K562 (cell line): ENCODE data around the gene CRYBB1. TPM values are rescaled to one million over a fixed set of nuclear protein-coding genes. Genes with fewer than 3 reads are reported as not detected.

Source experiments
- ARNT ChIP-seq, 2 experiments: fragments of 450-650 bp; IDR thresholded peaks; 2 replicates each; pipeline ENCODE4 v1.6.1; 2016; ENCODE audit warnings: mild to moderate bottlenecking in 1 of 2
- MEF2D ChIP-seq: conservative IDR thresholded peaks from 2 replicates; pipeline ENCODE4 v1.6.1; 2016; ENCODE audit warnings: low read depth, missing genetic modification characterization, missing compliant biosample characterization
- PHB ChIP-seq: fragments of 250-450 bp; sonication (Bioruptor Pico); IDR thresholded peaks from 2 replicates; pipeline ENCODE4 v1.5.0; 2021
- RAD51 ChIP-seq: fragments of 450-650 bp; IDR thresholded peaks from 2 replicates; pipeline ENCODE4 v1.7.1; 2016; ENCODE audit warnings: low read depth, mild to moderate bottlenecking, borderline replicate concordance
- SMAD4 ChIP-seq: fragments of 250-450 bp; sonication (Bioruptor Pico); conservative IDR thresholded peaks from 2 replicates; pipeline ENCODE4 v1.8.0; 2021; ENCODE audit warnings: inconsistent platforms, mild to moderate bottlenecking, moderate library complexity
- SNIP1 ChIP-seq: fragments of 450-650 bp; IDR thresholded peaks from 2 replicates; pipeline ENCODE4 v1.7.1; 2017; ENCODE audit warnings: low read depth, mild to moderate bottlenecking
- SP2 ChIP-seq: IDR thresholded peaks from 2 replicates; pipeline ENCODE4 v1.6.1; 2011; ENCODE audit warnings: mild to moderate bottlenecking, low read depth, low read length, moderate library complexity; ENCODE audit not compliant: poor library complexity, severe bottlenecking; ENCODE audit errors: extremely low read depth
- STAT5A ChIP-seq: IDR thresholded peaks from 2 replicates; pipeline ENCODE4 v1.6.1; 2012; ENCODE audit warnings: low read length, inconsistent platforms, borderline replicate concordance
- ZBTB7A ChIP-seq: IDR thresholded peaks from 2 replicates; pipeline ENCODE4 v1.6.1; 2011; ENCODE audit warnings: low read depth, mild to moderate bottlenecking, low read length, moderate library complexity, borderline replicate concordance; ENCODE audit not compliant: control insufficient read depth
- ZEB2 ChIP-seq: fragments of 450-650 bp; IDR thresholded peaks from 2 replicates; pipeline ENCODE4 v1.6.1; 2016
- polyA plus RNA-seq, 8 experiments: library from polyadenylated mRNA; depleted of rRNA in 4 of 8; stranded (reverse) in 5 of 8; unstranded in 3 of 8; fragments of >200 nt; fragmentation: Nextera tagmentation in 2 of 8; fragmentation: Illumina TruSeq in 1 of 8; extraction: Ambion mirVana in 2 of 8; extraction: Trizol in 1 of 8; gene quantifications; 2 replicates each; pipeline versions ENCODE4 v1.2.1 to v1.2.3, GENCODE V29; 2011 to 2014; ENCODE audit warnings: inconsistent platforms in 1 of 8, missing spikeins in 1 of 8
- total RNA-seq, 7 experiments: library from RNA; depleted of rRNA in 6 of 7; stranded (reverse); fragments of >200 nt in 6 of 7; fragmentation: Illumina TruSeq in 2 of 7; extraction: Trizol in 2 of 7; gene quantifications; 2 replicates each; pipeline versions ENCODE4 v1.2.1 to v1.2.3, GENCODE V29; 2011 to 2021; ENCODE audit warnings: low replicate concordance in 1 of 7
- TF ChIP-seq, protein P1 (sequence below): fragments of 450-650 bp; formaldehyde crosslinking; IDR thresholded peaks from 2 replicates; pipeline ENCODE4 v1.4.0; 2020; ENCODE audit warnings: mild to moderate bottlenecking, mixed read lengths
- TF ChIP-seq, protein P2 (sequence below), 2 experiments: fragments of 450-650 bp; IDR thresholded peaks; 2 replicates each; pipeline ENCODE4 v1.6.1; 2016
- TF ChIP-seq, protein P3 (sequence below): fragments of 250-450 bp; sonication (Bioruptor Pico); IDR thresholded peaks from 2 replicates; pipeline ENCODE4 v1.4.0; 2020
- TF ChIP-seq, protein P4 (sequence below): sonication (generic); IDR thresholded peaks from 2 replicates; pipeline ENCODE4 v1.6.1; 2016
- TF ChIP-seq, protein P5 (sequence below): fragments of 200-800 bp; sonication (Bioruptor generic); IDR thresholded peaks from 2 replicates; pipeline ENCODE4 v1.6.1; 2017; ENCODE audit warnings: missing genetic modification characterization, missing compliant biosample characterization

The CRYBB1 gene
- total and polyA plus RNA-seq, 9 of the 15 experiments (the other 6 are each of a cell fraction or from before 2014, with no cell fraction given), result 0.16 to 0.45 (median 0.33) TPM; not detected in 2

DNA sequence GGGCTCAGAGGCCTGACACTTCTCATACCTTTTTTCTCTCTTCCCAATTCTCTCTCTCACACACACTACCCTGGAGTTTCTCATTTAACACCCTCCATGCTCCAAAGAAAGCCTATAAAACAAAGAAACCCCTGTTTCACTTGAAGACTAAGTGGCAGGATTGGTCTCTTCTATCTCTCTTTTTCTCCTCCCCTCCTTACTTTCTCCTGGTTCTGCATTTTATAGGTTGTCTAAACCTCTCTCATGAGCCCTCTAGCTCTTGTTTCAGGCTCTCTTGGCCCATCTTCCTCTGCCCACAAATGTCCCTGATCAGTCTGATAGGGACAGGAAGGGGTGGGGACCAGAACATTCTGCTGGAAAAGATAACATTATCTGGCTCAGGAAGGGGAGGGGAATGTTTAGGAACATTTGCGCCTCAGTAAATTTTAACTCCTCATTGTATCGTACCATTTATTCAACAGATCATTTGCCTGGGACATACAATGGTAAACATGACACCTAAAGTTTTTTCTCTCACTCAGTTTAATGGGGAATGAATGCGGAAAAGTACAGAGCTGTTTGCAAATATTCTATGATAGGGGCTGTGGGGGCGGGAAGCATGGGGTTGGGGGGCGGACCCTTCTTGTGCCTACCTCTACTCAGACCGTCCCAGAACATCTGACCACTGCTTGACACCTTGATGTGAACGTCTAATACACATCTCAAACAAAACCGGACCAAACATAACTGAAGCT, 14.8 kb upstream of the CRYBB1 start (continued):
- TF ChIP-seq, protein P1, sequence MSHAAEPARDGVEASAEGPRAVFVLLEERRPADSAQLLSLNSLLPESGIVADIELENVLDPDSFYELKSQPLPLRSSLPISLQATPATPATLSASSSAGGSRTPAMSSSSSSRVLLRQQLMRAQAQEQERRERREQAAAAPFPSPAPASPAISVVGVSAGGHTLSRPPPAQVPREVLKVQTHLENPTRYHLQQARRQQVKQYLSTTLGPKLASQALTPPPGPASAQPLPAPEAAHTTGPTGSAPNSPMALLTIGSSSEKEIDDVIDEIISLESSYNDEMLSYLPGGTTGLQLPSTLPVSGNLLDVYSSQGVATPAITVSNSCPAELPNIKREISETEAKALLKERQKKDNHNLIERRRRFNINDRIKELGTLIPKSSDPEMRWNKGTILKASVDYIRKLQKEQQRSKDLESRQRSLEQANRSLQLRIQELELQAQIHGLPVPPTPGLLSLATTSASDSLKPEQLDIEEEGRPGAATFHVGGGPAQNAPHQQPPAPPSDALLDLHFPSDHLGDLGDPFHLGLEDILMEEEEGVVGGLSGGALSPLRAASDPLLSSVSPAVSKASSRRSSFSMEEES (CRISPR knock-in tag), result no peak
- TF ChIP-seq RAD51, result no peak
- peak; percentile 78 to 91 for TF ChIP-seq ARNT (IDR thresholded peaks at IDR 0.05)
- peak; percentile 60 for TF ChIP-seq SMAD4 (CRISPR knock-in tag)
- 0 out of 2 replicates have a peak, but pooled peaks have one; percentile 33 for TF ChIP-seq MEF2D (tag)
- TF ChIP-seq, protein P2, sequence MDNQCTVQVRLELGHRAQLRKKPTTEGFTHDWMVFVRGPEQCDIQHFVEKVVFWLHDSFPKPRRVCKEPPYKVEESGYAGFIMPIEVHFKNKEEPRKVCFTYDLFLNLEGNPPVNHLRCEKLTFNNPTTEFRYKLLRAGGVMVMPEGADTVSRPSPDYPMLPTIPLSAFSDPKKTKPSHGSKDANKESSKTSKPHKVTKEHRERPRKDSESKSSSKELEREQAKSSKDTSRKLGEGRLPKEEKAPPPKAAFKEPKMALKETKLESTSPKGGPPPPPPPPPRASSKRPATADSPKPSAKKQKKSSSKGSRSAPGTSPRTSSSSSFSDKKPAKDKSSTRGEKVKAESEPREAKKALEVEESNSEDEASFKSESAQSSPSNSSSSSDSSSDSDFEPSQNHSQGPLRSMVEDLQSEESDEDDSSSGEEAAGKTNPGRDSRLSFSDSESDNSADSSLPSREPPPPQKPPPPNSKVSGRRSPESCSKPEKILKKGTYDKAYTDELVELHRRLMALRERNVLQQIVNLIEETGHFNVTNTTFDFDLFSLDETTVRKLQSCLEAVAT (IDR thresholded peaks at IDR 0.05), result peak; percentile 47 to 64; a peak in 1 of 4 replicates
- TF ChIP-seq ZEB2, result peak; percentile 77
- no peak for TF ChIP-seq PHB (CRISPR knock-in tag)
- TF ChIP-seq, protein P3, sequence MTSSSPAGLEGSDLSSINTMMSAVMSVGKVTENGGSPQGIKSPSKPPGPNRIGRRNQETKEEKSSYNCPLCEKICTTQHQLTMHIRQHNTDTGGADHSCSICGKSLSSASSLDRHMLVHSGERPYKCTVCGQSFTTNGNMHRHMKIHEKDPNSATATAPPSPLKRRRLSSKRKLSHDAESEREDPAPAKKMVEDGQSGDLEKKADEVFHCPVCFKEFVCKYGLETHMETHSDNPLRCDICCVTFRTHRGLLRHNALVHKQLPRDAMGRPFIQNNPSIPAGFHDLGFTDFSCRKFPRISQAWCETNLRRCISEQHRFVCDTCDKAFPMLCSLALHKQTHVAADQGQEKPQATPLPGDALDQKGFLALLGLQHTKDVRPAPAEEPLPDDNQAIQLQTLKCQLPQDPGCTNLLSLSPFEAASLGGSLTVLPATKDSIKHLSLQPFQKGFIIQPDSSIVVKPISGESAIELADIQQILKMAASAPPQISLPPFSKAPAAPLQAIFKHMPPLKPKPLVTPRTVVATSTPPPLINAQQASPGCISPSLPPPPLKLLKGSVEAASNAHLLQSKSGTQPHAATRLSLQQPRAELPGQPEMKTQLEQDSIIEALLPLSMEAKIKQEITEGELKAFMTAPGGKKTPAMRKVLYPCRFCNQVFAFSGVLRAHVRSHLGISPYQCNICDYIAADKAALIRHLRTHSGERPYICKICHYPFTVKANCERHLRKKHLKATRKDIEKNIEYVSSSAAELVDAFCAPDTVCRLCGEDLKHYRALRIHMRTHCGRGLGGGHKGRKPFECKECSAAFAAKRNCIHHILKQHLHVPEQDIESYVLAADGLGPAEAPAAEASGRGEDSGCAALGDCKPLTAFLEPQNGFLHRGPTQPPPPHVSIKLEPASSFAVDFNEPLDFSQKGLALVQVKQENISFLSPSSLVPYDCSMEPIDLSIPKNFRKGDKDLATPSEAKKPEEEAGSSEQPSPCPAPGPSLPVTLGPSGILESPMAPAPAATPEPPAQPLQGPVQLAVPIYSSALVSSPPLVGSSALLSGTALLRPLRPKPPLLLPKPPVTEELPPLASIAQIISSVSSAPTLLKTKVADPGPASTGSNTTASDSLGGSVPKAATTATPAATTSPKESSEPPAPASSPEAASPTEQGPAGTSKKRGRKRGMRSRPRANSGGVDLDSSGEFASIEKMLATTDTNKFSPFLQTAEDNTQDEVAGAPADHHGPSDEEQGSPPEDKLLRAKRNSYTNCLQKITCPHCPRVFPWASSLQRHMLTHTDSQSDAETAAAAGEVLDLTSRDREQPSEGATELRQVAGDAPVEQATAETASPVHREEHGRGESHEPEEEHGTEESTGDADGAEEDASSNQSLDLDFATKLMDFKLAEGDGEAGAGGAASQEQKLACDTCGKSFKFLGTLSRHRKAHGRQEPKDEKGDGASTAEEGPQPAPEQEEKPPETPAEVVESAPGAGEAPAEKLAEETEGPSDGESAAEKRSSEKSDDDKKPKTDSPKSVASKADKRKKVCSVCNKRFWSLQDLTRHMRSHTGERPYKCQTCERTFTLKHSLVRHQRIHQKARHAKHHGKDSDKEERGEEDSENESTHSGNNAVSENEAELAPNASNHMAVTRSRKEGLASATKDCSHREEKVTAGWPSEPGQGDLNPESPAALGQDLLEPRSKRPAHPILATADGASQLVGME (CRISPR knock-in tag), result no peak
- TF ChIP-seq SNIP1, result no peak
- TF ChIP-seq SP2, result no peak
- no peak for TF ChIP-seq ZBTB7A
- peak; percentile 77; the same call in 1 of the 2 replicates for TF ChIP-seq STAT5A
- TF ChIP-seq, protein P4, sequence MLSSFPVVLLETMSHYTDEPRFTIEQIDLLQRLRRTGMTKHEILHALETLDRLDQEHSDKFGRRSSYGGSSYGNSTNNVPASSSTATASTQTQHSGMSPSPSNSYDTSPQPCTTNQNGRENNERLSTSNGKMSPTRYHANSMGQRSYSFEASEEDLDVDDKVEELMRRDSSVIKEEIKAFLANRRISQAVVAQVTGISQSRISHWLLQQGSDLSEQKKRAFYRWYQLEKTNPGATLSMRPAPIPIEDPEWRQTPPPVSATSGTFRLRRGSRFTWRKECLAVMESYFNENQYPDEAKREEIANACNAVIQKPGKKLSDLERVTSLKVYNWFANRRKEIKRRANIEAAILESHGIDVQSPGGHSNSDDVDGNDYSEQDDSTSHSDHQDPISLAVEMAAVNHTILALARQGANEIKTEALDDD, result no peak; the same call in none of the 2 replicates
- TF ChIP-seq, protein P5, sequence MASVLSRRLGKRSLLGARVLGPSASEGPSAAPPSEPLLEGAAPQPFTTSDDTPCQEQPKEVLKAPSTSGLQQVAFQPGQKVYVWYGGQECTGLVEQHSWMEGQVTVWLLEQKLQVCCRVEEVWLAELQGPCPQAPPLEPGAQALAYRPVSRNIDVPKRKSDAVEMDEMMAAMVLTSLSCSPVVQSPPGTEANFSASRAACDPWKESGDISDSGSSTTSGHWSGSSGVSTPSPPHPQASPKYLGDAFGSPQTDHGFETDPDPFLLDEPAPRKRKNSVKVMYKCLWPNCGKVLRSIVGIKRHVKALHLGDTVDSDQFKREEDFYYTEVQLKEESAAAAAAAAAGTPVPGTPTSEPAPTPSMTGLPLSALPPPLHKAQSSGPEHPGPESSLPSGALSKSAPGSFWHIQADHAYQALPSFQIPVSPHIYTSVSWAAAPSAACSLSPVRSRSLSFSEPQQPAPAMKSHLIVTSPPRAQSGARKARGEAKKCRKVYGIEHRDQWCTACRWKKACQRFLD (CRISPR knock-in tag), result no peak; the same call in 1 of the 2 replicates
